ENCODE data around the gene NKAIN4.

GRCh38 chr20:63272105-63273058 lies 18.1 kb upstream of the NKAIN4 start, which contains the start of gene ARFGAP1:
- TF ChIP-seq, protein P1, sequence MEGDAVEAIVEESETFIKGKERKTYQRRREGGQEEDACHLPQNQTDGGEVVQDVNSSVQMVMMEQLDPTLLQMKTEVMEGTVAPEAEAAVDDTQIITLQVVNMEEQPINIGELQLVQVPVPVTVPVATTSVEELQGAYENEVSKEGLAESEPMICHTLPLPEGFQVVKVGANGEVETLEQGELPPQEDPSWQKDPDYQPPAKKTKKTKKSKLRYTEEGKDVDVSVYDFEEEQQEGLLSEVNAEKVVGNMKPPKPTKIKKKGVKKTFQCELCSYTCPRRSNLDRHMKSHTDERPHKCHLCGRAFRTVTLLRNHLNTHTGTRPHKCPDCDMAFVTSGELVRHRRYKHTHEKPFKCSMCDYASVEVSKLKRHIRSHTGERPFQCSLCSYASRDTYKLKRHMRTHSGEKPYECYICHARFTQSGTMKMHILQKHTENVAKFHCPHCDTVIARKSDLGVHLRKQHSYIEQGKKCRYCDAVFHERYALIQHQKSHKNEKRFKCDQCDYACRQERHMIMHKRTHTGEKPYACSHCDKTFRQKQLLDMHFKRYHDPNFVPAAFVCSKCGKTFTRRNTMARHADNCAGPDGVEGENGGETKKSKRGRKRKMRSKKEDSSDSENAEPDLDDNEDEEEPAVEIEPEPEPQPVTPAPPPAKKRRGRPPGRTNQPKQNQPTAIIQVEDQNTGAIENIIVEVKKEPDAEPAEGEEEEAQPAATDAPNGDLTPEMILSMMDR (IDR thresholded peaks at IDR 0.05): no peak
- TF ChIP-seq POLR2A (IDR thresholded peaks at IDR 0.05): peak; percentile 49 to 67
